Fibroblast of skin of back (primary cell): Measurements from ENCODE around the gene RNPS1.
A peak's percentile ranks its signal among the peaks of the same experiment; 100 is the strongest.

ENCODE experiments used
- DNase-seq: peaks from one replicate; pipeline ENCODE4 v3.0.0-alpha.2; 2013

The RNPS1 gene

DNA sequence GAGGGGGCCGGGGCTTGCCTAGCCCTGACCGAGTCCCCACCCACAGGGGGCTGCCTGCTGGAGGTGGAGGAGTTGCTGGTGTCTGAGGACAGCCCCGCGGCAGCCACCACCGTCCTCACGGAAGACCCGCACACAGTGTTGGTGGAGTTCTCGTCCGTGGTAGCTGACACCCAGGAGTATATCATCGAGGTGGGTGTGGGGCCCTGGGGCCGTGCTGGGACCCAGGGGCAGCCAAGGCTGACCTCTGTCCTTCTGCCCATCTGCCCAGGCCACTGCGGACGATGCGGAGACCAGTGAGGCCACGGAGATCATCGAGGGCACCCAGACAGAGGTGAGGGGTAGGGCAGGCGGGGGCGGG, 33.1 kb downstream of the RNPS1 start:
- no peak for DNase-seq

DNA sequence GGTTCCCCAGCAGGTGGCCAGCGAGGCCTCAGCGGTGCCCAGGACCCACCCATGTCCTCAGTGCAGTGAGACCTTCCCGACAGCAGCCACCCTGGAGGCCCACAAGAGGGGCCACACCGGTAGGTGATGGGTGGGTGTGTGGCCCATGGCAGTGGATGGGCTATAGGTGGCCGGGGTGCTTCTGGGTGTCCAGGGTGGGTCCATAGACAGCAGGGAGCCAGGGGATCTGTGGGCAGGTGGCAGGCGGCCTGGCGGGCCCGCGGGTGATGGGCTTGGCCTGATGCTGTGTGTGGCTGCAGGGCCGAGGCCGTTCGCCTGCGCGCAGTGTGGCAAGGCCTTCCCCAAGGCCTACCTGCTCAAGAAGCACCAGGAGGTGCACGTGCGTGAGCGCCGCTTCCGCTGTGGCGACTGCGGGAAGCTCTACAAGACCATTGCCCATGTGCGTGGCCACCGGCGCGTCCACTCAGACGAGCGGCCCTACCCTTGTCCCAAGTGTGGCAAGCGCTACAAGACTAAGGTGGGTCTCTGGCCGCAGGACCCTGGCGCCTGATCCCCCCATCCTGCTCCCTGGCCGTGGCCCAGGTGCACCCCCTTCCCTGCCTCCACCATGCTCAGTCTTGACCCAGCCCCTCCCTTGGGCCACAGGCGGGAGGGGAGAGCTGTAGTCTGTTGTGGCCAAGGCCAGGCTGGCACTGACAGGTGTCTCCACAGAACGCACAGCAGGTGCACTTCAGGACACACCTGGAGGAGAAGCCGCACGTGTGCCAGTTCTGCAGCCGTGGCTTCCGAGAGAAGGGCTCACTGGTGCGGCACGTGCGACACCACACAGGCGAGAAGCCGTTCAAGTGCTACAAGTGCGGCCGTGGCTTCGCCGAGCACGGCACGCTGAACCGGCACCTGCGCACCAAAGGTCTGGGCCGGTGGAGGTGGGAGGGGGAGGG, 33.8 kb downstream of the RNPS1 start:
- no peak for DNase-seq

DNA sequence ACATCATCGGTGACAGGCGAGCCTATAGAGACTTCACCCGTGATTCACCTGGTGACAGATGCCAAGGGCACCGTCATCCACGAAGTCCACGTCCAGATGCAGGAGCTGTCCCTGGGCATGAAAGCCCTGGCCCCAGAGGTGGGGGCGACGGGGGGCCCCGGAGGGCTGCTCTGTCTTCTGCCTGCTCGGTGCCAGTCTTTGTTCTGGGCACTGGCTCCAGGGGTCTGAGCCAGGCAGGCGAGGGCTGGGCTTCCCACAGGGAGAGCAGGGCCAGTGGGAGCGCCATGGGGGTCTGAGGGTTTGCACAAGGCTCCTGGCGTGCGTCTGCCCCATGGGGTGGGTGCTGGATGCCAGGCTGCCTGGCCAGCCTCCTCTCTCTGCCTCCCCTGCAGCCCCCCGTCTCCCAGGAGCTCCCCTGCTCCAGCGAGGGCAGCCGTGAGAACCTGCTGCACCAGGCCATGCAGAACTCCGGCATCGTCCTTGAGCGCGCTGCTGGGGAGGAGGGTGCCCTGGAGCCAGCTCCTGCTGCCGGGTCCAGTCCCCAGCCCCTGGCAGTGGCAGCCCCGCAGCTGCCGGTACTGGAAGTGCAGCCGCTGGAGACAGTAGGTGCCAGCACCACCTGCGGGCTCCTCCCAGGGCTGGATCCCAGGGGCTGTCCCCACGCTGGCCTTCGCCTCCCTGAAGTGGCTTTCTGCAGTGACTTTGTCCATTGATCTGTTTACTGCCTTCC, 34.7 kb downstream of the RNPS1 start:
- DNase-seq, result no peak

DNA sequence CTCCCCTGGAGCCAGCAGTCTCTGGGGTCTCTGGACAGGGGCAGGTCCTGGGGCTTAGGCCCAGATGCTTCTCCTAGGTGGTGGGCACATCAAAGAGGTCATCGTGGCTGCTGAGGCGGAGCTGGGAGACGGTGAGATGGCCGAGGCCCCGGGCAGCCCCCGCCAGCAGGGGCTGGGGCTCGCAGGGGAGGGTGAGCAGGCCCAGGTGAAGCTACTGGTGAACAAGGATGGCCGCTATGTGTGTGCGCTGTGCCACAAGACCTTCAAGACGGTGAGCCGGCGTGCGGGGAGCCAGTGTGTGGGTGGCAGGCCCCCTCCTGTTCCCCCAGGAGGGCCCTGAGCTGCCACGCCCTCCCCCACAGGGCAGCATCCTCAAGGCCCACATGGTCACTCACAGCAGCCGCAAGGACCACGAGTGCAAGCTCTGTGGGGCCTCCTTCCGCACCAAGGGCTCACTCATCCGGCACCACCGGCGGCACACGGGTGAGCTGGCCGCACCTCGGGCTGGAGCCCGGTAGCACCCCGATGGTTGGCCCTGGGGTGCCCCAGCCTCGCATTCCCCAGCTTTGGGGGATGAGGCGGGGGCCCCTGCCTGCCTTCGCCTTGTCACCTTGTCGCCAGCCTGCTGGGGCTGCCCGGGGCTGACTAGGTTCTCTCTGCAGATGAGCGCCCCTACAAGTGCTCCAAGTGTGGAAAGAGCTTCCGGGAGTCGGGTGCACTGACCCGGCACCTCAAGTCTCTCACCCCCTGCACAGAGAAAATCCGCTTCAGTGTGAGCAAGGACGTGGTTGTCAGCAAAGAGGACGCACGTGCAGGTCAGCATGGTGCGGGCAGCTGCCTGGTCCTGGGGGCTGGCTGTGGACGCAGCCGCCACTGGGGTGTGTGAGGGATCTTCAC, 35.6 kb downstream of the RNPS1 start:
- no peak for DNase-seq

DNA sequence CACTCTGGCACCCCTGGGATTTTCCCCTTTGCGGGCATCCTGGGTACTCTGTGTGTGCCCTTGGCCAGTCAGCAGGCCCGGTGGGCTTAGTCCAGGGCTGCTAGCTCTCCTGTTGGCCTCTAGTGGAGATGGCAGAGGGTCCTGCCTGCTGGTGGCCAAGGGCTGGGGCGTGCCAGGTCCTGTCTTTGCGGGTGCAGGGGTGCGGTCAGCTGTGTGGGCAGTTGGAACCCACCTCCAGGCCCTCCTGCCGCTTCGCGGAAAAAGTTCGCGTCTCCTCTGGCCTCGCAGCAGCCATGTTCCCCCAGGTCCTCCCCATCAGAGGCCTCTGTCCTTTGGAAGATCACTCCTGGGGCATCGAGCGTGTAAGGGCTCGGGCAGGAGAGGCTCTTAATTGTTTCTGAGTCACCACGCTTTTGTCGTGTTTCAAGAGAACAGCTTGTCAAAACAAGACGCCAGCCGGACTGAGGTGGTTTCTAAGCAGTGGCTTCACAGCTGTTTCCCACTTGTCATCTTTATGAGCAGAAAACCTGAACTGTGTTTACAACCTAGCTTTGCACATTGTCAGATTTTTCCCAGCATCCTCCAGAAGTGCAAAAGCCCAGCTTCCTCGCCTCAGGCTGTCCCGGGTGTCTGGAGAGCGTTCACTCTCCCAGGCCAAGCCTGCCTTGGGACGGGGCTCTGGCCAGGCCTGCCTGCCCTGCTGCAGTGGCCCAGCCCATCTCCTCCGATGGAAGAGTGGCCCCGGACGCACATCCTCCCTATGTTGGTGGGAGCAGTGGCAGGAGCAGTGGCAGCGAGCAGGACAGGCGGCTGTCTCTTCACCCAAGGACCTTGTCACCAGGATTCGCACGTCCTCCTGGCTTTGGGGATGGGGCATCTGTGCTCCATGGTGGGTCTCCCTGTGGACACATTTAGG, 36.7 kb downstream of the RNPS1 start:
- no peak for DNase-seq

DNA sequence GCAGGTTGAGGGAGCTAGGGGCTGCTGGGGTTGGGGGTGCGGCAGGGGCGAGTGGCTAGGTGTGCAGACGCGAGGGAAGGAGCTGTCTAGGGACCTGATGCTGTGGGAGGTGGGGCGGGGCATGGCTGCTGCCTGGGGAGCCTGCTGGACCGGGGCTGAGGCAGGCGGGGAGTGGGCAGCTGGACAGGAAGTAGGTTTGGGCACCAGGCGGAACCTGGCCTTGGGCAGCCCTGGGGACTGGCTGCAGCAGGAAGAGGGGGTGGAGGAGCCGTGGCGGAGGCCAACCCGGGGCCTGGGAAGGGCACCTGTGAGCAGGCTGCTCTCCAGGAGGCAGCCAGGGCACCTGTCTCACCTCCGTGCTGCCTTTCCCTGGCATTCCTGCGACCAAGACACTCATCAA, 37.5 kb downstream of the RNPS1 start:
- no peak for DNase-seq

DNA sequence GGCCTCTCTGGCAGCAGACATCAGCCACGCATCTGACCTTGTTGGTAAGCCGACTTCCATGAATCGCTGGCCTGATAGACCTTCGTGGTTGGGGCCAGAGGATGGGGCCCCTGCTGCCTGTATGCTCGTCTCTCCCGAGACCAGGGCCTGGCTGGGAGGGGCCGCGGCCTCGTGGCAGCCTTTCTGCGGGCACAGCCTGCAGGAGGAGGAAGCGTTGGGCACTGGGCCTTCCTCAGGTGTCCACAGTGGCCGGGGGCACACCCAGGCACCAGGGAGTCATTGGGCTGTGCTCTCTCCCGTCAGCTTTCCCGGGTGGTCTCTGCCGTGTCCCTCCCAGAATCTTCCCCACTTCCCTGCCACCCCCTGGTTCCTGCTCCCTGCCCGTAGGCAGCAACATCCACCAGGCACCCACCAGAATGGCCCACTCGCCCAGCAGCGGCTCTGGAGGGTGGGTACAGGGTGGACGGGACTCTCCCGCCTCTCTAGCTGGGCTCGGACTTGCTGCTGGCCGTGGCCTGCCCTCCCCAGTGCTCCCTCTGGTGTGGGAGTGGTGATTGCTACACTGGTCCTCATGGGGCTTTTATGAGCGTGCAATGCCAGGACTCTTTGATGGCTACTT, 38.2 kb downstream of the RNPS1 start:
- no peak for DNase-seq

DNA sequence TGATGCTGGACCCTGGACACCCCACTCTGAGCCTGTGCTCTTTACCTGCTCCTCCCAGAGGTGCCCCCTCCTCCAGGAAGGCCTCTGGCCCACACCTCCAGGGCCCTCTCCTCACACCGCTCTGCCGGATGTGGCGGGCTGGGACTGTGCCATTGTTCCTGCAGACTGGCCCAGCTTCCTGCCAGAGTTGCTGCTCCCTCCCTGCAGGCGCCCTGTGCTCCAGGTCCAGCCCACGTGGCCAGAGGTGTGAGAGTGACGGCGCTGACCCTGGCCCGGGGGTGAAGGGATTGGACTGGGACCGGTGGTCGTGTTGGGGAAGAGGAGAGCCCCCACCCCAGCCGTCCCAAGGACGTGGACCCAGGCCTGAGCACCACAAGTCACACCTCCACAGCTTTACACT, 38.8 kb downstream of the RNPS1 start:
- DNase-seq, result no peak

DNA sequence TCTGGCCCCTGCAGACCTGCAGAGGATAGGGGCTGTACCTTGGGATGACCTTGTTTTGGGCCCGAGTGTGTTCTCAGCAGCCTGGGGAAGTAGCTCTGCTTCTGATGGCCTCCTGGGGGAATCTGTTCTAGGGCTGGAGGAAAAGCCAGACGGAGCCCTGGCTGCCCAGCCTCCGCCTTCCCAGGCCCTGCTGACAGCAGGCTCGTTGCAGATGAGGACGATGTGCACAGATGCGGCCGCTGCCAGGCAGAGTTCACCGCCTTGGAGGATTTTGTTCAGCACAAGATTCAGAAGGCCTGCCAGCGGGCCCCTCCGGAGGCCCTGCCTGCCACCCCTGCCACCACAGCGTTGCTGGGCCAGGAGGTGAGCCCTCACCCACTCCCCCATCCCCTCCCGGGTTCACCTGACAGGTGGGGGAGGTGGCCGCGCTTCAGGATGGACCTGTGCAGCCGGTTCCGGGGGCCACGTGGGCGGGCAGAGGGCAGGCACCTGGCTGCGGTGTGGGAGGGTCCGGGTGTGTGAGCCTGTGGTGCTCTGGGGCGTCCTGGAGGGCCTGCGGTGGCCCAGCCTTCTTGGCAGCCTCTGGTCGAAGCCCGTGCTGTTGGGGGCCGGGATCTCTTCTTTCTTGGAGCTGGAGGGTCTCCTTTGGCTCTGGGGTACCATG, 39.6 kb downstream of the RNPS1 start:
- no peak for DNase-seq

DNA sequence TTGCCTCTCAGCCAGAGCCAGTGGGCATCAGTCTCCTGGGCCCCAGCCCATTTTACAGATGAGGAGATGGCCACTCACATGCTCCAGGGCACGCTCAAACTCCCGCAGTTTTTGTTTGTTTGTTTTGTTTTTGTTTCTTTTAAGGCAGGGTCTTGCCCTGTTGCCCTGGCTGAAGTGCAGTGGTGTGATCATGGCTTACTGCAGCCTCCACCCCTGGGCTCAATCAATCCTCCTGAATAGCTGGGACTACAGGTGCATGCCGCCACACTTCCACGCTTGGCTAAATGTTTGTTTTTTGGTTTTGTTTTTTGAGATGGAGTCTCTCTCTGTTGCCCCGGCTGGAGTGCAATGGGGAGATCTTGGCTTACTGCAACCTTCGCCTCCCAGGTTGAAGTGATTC, 41.0 kb downstream of the RNPS1 start:
- DNase-seq, result no peak

DNA sequence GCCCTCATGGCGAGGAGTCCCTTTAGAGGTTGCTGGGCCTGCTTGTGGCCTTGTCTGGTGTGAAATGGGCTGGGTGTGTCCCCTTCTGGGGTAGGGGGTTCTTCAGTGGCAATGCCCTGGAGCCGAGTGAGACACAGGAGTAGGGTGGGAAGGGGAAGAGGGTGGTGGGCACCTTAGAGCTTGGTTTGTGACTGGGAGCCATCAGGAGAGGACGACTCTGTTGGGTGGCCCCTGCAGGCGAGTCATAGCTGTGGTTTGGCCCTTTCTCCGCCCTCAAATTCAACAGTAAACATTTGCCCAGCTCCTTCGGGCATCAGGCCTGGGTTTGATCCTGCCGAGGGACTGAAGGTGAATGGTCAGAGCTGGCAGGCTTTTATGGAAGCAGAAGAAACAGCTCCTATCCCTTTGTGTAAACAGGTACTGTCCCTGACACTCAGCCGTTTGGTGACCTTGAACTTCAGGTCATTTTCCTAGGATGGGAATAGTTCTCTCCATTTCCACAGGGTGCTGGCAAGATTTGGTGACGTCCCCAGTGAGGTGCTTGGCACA, 41.6 kb downstream of the RNPS1 start:
- no peak for DNase-seq

DNA sequence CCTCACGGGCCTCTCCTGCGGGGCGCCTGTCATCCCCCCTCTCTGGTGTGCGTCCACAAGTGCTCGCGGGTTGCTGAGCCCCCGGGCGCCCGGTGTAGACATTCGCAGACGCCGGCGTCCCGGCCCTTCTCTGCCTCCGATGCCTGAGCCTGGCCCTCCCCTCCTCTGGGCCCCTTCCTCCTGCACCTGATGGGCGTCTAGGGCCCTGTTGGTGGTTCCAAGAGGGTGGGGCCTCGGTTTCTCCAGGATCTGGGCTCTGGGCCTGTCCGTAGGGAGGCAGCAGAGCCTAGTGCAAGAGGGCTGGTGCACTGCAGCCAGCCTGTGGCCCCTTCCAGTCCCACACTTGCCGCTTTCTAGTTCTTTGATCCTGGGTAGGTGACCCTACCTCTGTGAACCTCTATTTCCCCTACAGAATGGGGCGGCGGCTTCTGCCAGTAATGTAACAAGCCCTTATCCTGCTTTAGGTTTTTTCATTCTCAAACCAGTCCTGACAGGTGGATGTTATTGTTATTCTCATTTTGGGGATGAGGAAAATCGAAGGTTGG, 43.9 kb downstream of the RNPS1 start:
- peak; percentile 46 for DNase-seq

DNA sequence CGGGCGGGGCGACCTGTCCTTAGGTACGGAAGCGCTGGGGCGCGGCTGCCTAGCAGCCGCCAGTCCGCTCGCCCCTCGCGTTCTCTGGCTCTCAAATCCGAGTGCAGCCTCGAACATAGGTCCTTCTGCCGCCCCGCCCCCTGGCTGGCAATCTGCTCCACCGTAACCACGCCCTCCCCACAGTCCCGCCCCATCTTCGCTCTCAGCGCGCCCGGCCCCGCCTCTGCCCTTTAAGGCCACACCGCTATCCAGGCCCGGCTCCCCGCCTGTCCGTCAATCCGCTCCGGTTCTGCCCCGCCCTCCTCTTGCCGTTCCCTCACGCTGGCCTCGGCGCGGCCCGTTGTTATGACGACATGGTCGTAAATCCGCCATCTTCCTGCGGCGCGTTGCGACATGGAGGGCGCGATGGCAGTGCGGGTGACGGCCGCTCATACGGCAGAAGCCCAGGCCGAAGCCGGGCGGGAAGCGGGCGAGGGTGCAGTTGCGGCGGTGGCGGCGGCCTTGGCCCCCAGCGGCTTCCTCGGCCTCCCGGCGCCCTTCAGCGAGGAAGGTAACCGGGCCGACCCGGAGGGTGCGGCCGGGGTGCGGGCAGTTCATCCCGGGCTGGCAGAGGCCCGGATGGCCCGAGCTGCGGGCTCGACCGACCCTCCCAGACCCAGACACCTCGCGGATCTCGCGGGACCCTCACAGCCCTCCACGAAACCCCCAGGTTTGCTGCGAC, 44.5 kb downstream of the RNPS1 start, which contains the start of gene E4F1:
E4F1 (plus strand) TSS at position 371 of the 721 bp plus-strand sequence; CDS start at position 394, 23 bp downstream.
- DNase-seq, result peak; percentile 100

DNA sequence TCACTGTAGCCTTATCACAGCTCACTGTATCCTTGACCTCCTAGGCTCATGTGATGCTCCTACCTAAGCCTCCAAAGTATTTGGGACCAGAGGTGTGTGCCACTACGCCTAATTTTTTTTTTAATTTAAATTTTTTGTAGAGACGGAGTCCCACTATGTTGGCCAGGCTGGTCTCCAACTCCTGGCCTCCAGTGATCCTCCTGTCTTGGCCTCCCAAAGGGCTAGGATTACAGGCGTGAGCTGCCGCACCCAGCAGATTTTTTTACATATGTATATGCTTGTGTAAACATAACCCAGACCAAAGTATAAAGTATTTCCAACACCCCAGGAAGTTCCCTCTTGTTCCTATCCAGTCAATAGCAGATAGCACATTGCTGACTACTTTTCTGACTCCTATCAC, 51.6 kb downstream of the RNPS1 start:
- no peak for DNase-seq

DNA sequence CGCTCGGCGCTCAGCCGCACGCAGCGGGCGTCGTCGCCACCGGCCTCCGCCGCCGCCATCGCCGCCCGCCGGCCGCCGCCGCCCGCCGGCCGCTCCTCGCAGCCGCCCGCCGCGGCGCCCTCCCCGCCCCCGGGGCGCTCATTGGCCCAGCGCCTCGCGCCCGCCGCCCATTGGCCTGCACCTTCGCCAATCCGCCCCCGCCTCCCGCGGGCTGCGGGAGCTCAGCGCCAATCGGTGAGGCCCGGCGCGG, 53.3 kb downstream of the RNPS1 start, which contains the start of gene PGP:
PGP (minus strand) TSS at position 122 of the 250 bp plus-strand sequence; CDS start at position 59, 63 bp downstream.
- DNase-seq, result no peak

DNA sequence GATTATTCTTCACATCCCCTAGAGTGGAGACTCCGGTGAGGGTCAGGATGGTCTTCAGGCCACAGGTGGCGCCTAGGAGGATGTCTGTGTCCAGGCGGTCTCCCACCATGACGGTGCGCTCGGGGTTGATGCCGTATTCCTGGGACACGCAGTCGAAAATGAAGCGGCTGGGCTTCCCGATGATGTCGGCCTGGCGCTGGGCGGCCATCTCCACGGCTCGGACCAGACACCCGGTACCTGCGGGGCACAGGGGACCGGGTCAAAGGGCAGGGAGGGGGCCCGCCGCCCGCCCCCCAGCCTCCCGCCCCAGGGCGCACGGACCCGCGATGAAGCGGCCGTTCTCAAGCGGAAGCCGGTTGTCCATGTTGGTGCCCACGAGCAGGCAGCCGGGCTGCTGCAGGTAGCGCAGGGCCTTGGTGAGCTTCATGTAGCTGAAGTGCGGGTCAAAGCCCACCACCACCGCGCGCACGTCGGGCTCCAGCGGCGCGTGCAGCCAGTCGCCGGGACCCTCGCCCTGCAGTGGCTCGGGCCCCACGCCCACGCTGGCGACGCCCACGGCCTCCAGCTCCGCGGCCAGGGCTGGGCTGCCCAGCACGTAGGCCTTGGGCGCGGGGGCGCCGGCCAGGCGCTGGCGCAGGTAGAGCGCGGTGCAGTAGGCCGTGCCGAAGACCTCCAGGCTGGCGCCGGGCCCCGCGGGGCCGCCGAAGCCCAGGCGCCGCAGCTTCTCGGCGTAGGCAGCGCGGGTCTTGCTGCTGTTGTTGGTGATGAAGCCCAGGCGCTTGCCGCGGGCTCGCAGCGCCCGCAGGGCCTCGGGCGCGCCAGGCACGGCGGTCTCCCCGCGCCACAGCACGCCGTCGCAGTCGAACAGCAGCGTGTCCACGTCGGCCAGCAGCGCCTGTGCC, 53.9 kb downstream of the RNPS1 start:
- no peak for DNase-seq

DNA sequence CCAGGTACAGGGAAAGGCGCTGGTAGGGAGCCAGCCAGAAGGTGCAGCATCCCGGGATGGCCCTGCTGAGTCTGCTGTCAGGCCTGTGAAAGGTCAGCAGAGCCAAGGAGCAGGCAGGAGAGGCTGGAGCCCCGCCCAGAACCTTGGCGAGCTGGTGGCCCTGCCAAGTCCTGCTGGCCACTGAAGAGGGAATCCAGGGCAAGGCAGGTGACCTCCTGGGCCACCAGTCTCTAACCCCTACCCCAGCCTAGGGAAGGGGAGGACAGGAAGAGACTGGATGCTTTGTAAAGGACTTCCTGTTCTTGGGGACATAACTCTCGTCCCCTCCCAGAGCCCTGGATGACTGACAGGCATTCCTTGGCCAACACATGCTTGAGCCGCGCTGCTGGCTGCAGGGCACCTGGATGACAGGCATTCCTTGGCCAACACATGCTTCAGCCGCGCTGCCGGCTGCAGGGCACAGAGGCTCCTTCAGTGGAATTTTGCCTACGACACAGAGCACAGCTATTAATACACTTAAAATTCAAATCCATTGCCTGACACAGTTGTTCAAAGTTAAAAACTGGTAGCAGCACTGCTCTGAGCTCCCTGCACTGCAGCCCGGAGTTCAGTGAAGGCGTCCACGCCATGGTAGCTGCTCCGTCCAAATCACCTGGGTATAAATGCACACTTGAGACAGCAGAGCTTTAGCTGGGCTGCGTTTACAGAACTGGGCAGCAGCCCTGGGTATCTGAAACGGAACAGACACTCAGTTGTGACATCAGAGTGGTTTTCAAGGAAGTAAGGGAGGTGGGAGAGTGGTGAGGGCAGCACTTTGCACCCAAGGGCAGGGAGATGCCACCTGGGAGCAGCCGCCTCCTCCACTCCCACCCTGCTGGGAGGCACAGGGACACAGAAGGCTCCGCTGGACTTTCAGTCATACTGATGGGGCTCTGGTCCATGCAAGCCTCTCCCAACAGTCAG, 55.3 kb downstream of the RNPS1 start:
- no peak for DNase-seq
